ENCODE results near the gene SRSF10.

DNA sequence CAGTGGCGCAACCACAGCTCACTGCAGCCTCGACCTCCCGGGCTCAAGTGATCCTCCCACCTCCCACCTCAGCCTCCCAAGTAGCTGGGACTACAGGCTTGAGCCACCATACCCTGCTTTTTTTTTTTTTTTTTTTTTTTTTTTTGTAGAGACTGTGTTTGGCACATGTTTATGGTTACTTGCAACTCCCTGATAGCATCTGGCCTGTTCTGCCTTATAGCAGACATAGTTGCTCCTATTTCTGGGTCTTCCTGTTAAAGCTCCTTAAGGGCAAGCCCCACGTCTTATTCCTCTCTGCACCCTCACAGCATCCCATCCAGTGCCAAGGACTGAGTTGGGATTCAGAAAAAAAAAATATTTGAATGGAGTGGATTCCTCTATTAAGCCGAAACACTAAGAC, 49.9 kb downstream of the SRSF10 start:
- TF ChIP-seq, protein P1, sequence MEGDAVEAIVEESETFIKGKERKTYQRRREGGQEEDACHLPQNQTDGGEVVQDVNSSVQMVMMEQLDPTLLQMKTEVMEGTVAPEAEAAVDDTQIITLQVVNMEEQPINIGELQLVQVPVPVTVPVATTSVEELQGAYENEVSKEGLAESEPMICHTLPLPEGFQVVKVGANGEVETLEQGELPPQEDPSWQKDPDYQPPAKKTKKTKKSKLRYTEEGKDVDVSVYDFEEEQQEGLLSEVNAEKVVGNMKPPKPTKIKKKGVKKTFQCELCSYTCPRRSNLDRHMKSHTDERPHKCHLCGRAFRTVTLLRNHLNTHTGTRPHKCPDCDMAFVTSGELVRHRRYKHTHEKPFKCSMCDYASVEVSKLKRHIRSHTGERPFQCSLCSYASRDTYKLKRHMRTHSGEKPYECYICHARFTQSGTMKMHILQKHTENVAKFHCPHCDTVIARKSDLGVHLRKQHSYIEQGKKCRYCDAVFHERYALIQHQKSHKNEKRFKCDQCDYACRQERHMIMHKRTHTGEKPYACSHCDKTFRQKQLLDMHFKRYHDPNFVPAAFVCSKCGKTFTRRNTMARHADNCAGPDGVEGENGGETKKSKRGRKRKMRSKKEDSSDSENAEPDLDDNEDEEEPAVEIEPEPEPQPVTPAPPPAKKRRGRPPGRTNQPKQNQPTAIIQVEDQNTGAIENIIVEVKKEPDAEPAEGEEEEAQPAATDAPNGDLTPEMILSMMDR (IDR thresholded peaks at IDR 0.05), result no peak
- TF ChIP-seq POLR2A (IDR thresholded peaks at IDR 0.05), result no peak
